ENCODE measurements around the gene TIMM44. TPM values are rescaled to one million over a fixed set of nuclear protein-coding genes. Genes with fewer than 3 reads are reported as not detected.

The TIMM44 gene
- total and polyA plus RNA-seq, 10 of the 15 experiments (the other 5 are each of a cell fraction or from before 2014, with no cell fraction given): 6.6 to 90.7 (median 57.6) TPM

DNA sequence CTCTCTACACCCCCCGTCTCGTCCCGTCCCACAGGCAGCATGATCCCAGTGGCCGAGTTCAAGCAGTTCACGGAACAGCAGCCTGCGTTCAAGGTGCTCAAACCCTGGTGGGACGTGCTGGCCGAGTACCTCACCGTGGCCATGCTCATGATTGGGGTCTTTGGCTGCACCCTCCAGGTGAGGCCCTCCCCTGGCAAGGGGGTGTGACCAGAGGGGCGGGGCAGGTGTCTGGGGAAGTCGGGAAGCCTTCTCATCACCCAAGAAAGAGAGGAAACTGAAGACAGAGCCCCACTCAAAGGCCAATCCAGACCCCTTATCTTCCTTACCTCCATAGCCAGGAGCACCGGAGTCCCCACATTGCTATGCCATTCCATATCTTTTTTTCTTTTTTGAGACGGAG, 47.9 kb downstream of the TIMM44 start:
- no peak for ATAC-seq
- Histone ChIP-seq H3K27ac (ENCODE audit: control insufficient read depth, insufficient read depth) (no peak overlapping the region), H3K4me2 (ENCODE audit: control insufficient read depth, insufficient read depth) (no peak overlapping the region), H3K79me2 (ENCODE audit: control insufficient read depth, insufficient read depth, low read length) (no peaks in the 10 kb centered on the region), H3K9me3 (replicated peaks; ENCODE audit: control insufficient read depth, insufficient read depth, low read length) (no peaks in the 10 kb centered on the region), H3K4me3 (no peak overlapping the region), H3K9ac (ENCODE audit: control insufficient read depth, insufficient read depth, low read length) (no peak overlapping the region), H3K27me3 (replicated peaks in 1 of 2; ENCODE audit: control insufficient read depth in 2 of 2, insufficient read depth in 2 of 2, low read length in 1 of 2) (no peaks in the 10 kb centered on the region; a peak in 1 of 4 replicates), H3K36me3 (ENCODE audit: control insufficient read depth in 2 of 2, insufficient read depth in 2 of 2, low read length in 1 of 2) (no peaks in the 10 kb centered on the region), H3K4me1 (ENCODE audit: control insufficient read depth, insufficient read depth, low read length) (no peaks in the 10 kb centered on the region), H2AFZ (ENCODE audit: control insufficient read depth, low read depth, low read length) (no peak overlapping the region), H4K20me1 (ENCODE audit: control insufficient read depth, insufficient read depth) (no peaks in the 10 kb centered on the region)
- BruUV-seq (replicated peaks): no TSS peak
- no peak for TF ChIP-seq SRF (IDR thresholded peaks at IDR 0.05; ENCODE audit: low read depth in 2 of 2, low read length in 2 of 2)
- TF ChIP-seq SIX5 (IDR thresholded peaks at IDR 0.05; ENCODE audit: low read depth, low read length, severe bottlenecking): no peak
- no peak for TF ChIP-seq IKZF1 (conservative IDR thresholded peaks at IDR 0.05)
- TF ChIP-seq SREBF1 (IDR thresholded peaks at IDR 0.05; ENCODE audit: low read length): no peak
- no peak for TF ChIP-seq MXI1 (IDR thresholded peaks at IDR 0.05; ENCODE audit: low read depth, low read length)
- no peak for TF ChIP-seq ATF7 (IDR thresholded peaks at IDR 0.05; ENCODE audit: low read depth)
- no peak for TF ChIP-seq MAX (IDR thresholded peaks at IDR 0.05; ENCODE audit: low read depth, low read length)
- no peak for TF ChIP-seq CHD2 (IDR thresholded peaks at IDR 0.05; ENCODE audit: borderline replicate concordance, low read depth, low read length)
- TF ChIP-seq, protein P1, sequence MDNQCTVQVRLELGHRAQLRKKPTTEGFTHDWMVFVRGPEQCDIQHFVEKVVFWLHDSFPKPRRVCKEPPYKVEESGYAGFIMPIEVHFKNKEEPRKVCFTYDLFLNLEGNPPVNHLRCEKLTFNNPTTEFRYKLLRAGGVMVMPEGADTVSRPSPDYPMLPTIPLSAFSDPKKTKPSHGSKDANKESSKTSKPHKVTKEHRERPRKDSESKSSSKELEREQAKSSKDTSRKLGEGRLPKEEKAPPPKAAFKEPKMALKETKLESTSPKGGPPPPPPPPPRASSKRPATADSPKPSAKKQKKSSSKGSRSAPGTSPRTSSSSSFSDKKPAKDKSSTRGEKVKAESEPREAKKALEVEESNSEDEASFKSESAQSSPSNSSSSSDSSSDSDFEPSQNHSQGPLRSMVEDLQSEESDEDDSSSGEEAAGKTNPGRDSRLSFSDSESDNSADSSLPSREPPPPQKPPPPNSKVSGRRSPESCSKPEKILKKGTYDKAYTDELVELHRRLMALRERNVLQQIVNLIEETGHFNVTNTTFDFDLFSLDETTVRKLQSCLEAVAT (IDR thresholded peaks at IDR 0.05): no peak
- TF ChIP-seq NR2F1 (conservative IDR thresholded peaks at IDR 0.05): no peak
- no peak for TF ChIP-seq GABPA (IDR thresholded peaks at IDR 0.05; ENCODE audit: low read depth)
- no peak for TF ChIP-seq HSF1 (IDR thresholded peaks at IDR 0.05; ENCODE audit: low read depth, low read length)
- no peak for TF ChIP-seq BCLAF1 (IDR thresholded peaks at IDR 0.05)
- TF ChIP-seq ASH2L (IDR thresholded peaks at IDR 0.05; ENCODE audit: borderline replicate concordance, low read depth): no peak
- no peak for TF ChIP-seq EP300 (IDR thresholded peaks at IDR 0.05; ENCODE audit: borderline replicate concordance in 1 of 2, control insufficient read depth in 1 of 2, low read depth in 2 of 2, low read length in 2 of 2)
- no peak for FAIRE-seq
- CTCF ChIA-PET: no interaction called here
- POLR2A ChIA-PET: interaction anchor here (0.7 kb wide), 1 partner anchor 262 kb away, joined by 3 read pairs; the partner anchor contains the start of gene PCP2
- SMC1A ChIA-PET (ENCODE audit: uncharacterized antibody, unreplicated experiment): no interaction called here
- no peak for DNase-seq (ENCODE audit: low read depth, low spot score)
- RAD21 ChIA-PET (ENCODE audit: unreplicated experiment): no interaction called here
- intact Hi-C loops (cut with micrococcal nuclease; ENCODE audit: unreplicated experiment) (no loop called here), in situ Hi-C loops (cut with MboI) (no loop called here)
- WGBS (ENCODE audit: insufficient coverage, insufficient replicate concordance, low lambda C conversion rate, missing lambda C conversion rate): 54% methylated on average over 13 of the region's 13 CpGs

Measured in GM12878 (cell line).